GM19025 (cell line): ENCODE data around the gene NOXRED1.
A peak's percentile ranks its signal among the peaks of the same experiment; 100 is the strongest.
"Not testable (repeated sequence)": the region's sequence is repeated elsewhere in the genome, so short reads cannot be mapped to it uniquely, and the experiment has no call there.

Experiments used
- ATAC-seq: cut with Tn5 transposase; IDR thresholded peaks from one replicate; pipeline ENCODE4 v1.9.1; 2021; ENCODE audit warnings: mild to moderate bottlenecking, low read depth, moderate library complexity; ENCODE audit not compliant: unreplicated experiment

The NOXRED1 gene

GRCh38 chr14:77415403-77416030 is 7.8 kb downstream of the NOXRED1 start:
- not testable (repeated sequence) for ATAC-seq

DNA sequence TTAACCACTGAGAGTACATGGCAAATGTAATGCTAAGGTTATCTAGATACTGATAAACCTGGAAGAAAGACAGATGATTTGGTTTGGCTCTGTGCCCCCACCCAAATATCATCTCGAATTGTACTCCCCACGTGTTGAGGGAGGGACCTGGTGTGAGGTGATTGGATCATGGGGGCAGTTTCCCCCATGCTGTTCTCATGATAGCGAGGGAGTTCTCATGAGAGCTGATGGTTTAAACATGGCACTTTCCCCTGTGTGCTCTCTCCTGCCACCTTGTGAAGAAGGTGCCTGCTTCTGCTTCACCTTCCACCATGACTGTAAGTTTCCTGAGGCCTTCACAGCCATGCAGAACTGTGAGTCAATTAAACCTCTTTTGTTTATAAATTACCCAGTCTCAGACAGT is 14.2 kb downstream of the NOXRED1 start:
- ATAC-seq: no peak

GRCh38 chr14:77407158-77407557 is 16.2 kb downstream of the NOXRED1 start:
- ATAC-seq: no peak

DNA sequence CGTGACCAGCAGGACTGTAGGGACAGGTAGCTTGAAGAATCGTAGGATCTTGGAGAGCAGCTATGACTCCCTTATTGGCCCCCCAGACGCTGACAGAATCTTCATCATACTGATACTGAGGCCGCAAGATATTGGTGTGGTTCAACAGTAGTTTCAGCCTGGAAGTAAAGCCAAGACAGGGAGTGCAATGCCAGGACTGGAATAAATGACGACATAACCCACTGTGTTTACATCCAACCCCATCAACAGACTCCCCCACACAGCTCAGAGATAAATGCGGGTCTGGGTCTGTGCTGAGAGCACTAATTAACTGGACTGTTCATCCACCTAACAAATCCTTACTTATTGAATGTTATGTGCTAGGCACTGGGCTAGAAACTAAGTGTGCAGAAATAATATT is 16.6 kb downstream of the NOXRED1 start:
- no peak for ATAC-seq

DNA sequence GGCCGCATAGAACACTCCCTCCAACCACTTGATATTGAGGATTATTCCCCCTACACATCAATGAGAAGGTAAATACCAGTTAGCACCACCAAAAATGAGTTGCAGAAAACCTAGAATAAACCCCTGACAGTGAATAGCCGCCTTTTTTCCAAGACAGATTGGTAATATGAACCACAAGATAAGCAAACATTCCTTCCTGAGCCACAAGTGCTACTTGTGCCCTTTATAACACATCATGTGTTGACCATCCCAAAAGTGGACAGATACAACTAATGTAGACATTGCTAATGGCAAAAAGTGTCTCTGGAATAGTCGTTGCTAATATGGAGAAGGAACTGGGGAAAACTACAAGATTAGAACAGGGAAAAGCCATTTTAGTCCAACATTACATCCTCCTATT is 17.2 kb downstream of the NOXRED1 start:
- ATAC-seq: no peak

DNA sequence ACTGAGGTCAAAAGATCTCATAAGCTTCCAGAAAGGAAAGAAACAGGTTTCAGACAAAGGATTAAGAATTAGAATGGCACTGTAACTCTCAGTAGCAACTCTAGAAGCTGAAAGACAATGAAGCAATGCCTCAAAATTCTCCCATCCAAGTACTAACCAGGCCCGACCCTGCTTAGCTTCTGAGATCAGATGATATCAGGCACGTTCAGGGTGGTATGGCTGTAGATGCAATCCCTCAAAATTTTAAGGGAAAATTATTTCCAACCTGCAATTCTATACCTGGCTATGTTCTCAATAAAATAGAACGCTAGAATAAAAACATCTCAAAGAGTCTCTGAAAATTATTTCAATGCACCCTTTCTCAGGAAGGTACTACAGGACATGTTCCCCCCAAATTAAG is 19.6 kb downstream of the NOXRED1 start:
- ATAC-seq: no peak

GRCh38 chr14:77400216-77400615 is 23.1 kb downstream of the NOXRED1 start:
- no peak for ATAC-seq

DNA sequence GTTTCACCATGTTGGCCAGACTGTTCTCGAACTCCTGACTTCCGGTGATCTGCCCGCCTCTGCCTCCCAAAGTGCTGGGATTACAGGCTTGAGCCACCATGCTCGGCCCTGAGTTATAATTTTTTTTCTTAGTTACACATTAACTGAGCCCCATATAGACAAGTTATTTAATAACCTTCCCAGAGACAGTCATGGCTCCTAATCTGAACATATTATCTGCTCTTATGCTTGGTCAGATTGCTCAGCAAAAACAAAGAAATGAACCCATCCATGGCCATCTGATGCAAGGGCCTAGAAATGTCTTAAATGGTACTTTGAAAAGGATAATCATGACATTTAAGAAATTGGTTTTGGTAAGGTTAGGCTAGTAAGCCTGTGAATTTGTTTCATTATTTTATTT is 33.1 kb downstream of the NOXRED1 start:
- ATAC-seq: no peak

DNA sequence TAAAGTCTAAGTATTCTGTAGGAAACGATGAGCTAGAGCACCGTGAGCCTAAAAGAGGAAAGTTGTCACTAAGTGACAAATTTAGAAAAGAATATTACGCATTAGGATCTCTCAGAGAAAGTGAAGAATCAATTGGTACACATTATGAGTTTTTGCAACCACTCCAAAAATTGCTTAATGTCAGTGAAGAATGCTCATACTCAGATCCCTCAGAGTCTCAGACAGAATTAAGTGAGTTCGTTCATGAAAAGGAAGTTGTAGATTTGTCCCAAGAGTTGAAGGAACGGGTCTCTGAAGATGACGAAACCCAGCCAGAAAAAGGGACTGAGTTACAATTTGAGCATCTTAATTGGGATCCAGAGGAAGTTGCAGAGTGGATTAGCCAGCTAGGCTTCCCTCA is 44.6 kb downstream of the NOXRED1 start:
- ATAC-seq: no peak

DNA sequence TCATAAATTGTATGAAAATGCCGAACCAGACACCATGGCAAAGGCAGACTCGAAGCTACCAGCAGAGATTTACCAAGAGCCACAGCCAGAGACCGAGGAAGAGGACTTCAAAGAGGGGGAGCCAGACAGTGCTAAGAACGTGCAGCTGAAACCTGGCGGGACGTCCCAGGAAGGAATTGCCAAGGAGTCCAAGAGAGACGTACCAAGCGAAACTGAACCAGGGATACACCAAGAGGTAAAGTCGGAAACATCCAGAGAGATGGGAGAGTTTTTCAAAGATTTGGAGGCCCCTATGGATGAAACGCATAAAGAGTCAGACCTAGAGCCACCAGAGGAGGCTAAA is 45.9 kb downstream of the NOXRED1 start:
- no peak for ATAC-seq

GRCh38 chr14:77376771-77377501 is 46.4 kb downstream of the NOXRED1 start, which contains the start of the genes SAMD15 and TMED8:
Gene SAMD15, plus strand, starts transcription at chr14:77377379. Its CDS starts 40 bp downstream, at chr14:77377419.
Gene TMED8, minus strand, starts transcription at chr14:77377094. Its CDS starts 41 bp downstream, at chr14:77377053.
- peak; percentile 88 for ATAC-seq

DNA sequence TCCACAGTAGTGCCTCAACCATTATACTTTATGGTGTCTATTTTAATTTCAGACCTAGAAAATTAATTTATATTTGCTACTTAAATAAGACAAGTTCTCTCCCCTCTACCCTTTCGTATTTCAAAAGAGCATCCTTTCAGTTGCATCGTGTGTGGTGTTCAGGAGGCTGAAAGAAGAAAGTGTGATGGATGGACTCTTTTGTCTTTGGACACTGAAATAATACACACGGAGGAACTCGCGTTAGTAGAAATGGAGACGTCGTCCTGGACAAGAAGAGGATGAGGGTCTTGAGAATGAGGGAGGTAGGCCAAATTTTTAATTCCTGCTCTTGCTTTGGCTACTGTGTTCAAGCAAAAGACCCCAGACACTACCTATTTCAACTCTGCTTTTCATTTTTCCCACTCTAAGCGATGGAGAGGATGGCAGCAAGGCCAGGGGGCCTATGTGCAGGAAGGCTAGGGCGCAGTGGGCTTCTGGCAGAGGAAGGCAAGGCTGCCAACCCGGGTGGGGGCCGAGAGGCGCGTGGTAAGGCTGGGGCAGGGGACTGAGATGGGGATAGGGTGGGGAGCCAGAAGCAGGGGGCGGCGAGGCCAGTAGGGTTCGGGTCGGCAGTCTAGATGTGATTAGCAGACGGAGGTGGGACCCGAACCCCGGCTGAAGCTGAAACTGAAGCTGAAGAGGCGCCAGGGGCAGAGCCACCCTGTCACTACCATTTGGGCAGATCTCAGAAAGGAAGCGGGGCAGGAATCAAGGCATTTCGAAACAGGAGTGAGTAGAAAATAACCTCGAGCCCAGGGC is 47.2 kb downstream of the NOXRED1 start:
- peak; percentile 20 for ATAC-seq

DNA sequence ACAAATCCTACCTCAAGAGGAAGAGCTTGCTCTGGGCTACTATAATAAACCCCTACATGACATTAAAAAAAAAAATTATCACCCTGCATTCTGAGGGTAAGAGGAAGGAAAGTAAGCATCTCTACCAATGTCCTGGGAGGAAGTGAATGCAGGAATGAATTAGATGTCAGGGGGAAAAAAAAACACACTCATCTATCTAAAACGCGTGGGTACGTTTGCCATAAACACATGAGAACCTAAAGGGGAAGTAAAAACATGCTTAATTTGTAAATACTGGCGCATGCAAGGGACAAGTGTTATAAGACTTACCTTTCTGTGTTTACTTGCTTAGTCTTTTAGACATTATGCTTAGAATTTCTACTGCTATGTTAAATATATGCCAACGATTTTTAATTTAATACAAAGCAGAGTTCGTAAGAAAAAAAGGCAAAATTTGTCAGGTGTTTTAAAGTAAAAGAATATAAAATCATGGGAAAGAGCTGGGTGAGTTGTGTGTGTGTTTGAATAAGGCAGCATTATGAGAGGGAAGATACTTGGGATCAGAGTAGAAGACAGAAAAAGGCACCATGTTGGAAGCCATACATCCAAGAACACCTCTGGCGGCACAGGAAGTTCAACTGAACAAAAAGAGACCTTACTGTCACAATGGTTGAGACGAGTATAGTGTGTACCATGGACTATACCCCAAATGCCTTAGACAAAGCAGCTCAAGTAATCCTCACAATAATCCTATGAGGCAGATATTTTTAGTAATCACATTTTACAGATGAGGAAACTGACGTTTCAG is 48.0 kb downstream of the NOXRED1 start:
- ATAC-seq: no peak

- peak; percentile 17 for ATAC-seq
Observed at GRCh38 chr14:77372304-77372841, 51.0 kb downstream of the NOXRED1 start.

DNA sequence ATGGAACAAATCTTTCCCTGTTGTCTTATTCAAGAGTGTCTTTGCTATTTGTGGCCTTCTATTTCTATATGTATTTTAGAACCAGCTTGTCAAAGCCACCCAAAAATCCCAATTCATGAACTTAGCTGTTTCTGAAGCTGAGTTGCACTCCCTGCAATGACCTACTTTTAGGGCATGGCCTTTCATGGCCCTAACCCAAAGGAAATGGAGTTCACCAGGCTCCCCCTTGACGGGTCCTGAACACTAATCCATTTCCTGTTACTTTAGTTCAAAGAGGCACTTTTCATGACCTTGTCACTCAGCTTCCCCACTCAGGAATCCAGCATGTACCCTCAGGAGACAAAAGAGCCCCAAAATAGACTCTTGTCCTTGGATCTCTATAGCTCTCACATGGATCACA is 54.0 kb downstream of the NOXRED1 start:
- no peak for ATAC-seq

- ATAC-seq: peak; percentile 51
Observed at GRCh38 chr14:77364146-77364545, 59.2 kb downstream of the NOXRED1 start.

DNA sequence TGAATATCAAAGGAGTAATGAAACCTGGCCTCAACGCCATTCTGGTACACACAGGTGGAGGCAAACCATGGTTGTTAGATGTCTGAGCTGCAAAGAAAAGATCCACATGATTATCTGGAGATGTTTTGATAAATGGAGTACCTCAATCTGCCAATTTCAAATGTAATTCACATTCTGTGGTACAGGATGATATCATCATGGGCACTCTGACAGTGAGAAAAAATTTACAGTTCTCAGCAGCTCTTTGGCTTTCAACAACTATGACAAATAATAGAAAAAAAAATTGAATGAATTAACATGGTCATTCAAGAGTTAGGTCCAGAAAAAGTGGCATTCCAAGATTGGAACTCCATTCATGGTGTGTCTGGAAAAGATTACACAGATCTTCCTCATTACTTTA is 63.7 kb downstream of the NOXRED1 start:
- ATAC-seq: no peak

DNA sequence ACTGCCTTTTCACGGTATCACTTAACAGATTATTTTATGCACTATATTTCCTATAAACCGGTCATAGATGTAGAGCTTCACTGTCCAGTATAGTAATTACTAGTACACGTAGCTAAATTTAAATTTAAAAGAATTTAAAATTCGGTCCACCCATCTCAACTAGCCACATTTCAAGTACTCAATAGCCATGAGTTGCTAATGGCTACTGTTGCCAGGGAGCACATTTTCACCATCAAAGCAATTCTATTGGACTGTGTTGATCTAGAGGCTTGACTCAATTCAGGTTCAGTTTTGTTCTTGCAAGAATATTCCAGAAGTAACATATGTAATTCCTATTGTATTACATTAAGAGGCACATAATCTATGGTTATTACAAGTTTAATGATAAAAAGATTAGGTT is 66.4 kb downstream of the NOXRED1 start:
- no peak for ATAC-seq

DNA sequence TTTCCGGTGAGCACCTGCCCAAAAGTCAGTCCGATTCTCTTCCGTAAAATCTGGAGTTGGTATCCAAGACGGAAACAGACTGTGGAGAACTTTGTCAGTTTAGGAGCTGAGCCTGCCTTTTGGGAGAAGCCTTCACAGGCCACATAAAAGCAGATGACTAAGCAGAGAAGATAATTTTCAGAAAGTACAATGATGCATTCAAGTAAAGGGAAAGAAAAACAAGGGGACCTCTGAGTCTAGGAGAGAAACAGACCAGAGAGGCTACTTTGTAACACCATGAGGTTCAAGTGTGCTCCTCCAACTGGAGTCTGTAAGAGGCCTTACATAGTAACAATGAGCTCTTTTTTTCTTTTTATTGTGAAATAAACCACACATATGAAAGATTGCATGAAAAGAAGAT is 67.5 kb downstream of the NOXRED1 start:
- ATAC-seq: no peak

GRCh38 chr14:77353469-77354141 is 69.7 kb downstream of the NOXRED1 start:
- no peak for ATAC-seq
